ENCODE data around the gene CCDC170.

The CCDC170 gene

GRCh38 chr6:151635741-151636140, 141.9 kb downstream of the CCDC170 start:
- TF ChIP-seq CTCF (IDR thresholded peaks at IDR 0.05), result no peak

GRCh38 chr6:151637814-151638213, 144.0 kb downstream of the CCDC170 start:
- TF ChIP-seq CTCF (IDR thresholded peaks at IDR 0.05), result no peak

- TF ChIP-seq CTCF (IDR thresholded peaks at IDR 0.05), result no peak
These were observed 145.9 kb downstream of the CCDC170 start for GRCh38 chr6:151639750-151640149.

GRCh38 chr6:151641028-151641427, 147.2 kb downstream of the CCDC170 start:
- no peak for TF ChIP-seq CTCF (IDR thresholded peaks at IDR 0.05)

GRCh38 chr6:151647976-151648639, 154.3 kb downstream of the CCDC170 start:
- TF ChIP-seq CTCF (IDR thresholded peaks at IDR 0.05), result peak; percentile 43

- no peak for TF ChIP-seq CTCF (IDR thresholded peaks at IDR 0.05)
These were observed 156.0 kb downstream of the CCDC170 start for GRCh38 chr6:151649835-151650234.

- no peak for TF ChIP-seq CTCF (IDR thresholded peaks at IDR 0.05)
These were observed 157.8 kb downstream of the CCDC170 start for GRCh38 chr6:151651639-151652038.

GRCh38 chr6:151652325-151652724, 158.5 kb downstream of the CCDC170 start:
- no peak for TF ChIP-seq CTCF (IDR thresholded peaks at IDR 0.05)

Data from LNCAP (cell line).